Urinary bladder (tissue), 4 donors: ENCODE results near the gene IL31RA. TPM values are rescaled to one million over a fixed set of nuclear protein-coding genes. Genes with fewer than 3 reads are reported as not detected.
"Not testable (repeated sequence)": the region's sequence is repeated elsewhere in the genome, so short reads cannot be mapped to it uniquely, and the experiment has no call there.

Experiments
- DNase-seq: peaks from one replicate; pipeline ENCODE4 v3.0.0-alpha.2; 2015; ENCODE audit errors: extremely low spot score
- H3K27ac ChIP-seq: one replicate; pipeline ENCODE4 v1.5.1; 2013; ENCODE audit warnings: low read depth, mild to moderate bottlenecking, moderate library complexity
- H3K36me3 ChIP-seq: one replicate; pipeline ENCODE4 v1.6.1; 2013; ENCODE audit warnings: mild to moderate bottlenecking, moderate library complexity; ENCODE audit not compliant: insufficient read depth
- H3K4me1 ChIP-seq: one replicate; pipeline ENCODE4 v1.6.1; 2013; ENCODE audit warnings: mild to moderate bottlenecking, moderate library complexity; ENCODE audit not compliant: insufficient read depth
- H3K4me3 ChIP-seq: one replicate; pipeline ENCODE4 v1.5.1; 2013; ENCODE audit warnings: low read depth, low read length
- WGBS: extraction: QIAGEN DNeasy Blood & Tissue Kit; methylation state at CpG from one replicate; pipeline ENCODE4 v1.1.7; 2013; 5-methylcytosine and 5-hydroxymethylcytosine counted together
- polyA plus RNA-seq: library from polyadenylated mRNA; stranded (reverse); fragments of 200-250 nt; gene quantifications from one replicate; pipeline ENCODE4 v1.2.3, GENCODE V29; 2013
- total RNA-seq: library from RNA; depleted of rRNA; stranded (reverse); fragments of >200 nt; gene quantifications from one replicate; pipeline ENCODE4 v1.2.3, GENCODE V29; 2014
- donor health status: healthy with polysubstance abuse.
- donor health status: healthy.

IL31RA gene
- total and polyA plus RNA-seq, 2 donors, result 0.26 TPM; not detected in 1

- H3K4me1 ChIP-seq, result no peaks in the 10 kb centered on the region
Observed at GRCh38 chr5:55929020-55929799, 78.1 kb downstream of the IL31RA start.

GRCh38 chr5:55932700-55933099, 81.5 kb downstream of the IL31RA start:
- H3K36me3 ChIP-seq, result no peaks in the 10 kb centered on the region
- WGBS, result 87% methylated on average over 4 of the region's 4 CpGs
- H3K4me3 ChIP-seq, result no peak overlapping the region
- DNase-seq, result no peak
- no peaks in the 10 kb centered on the region for H3K4me1 ChIP-seq
- H3K27ac ChIP-seq, result no peak overlapping the region

More at GRCh38 chr5:55929020-55929799, 78.1 kb downstream of the IL31RA start:
- WGBS, result 90% methylated on average over 12 of the region's 12 CpGs
- DNase-seq, result no peak
- Histone ChIP-seq H3K4me3 (no peak overlapping the region), H3K36me3 (no peaks in the 10 kb centered on the region), H3K27ac (no peak overlapping the region)

GRCh38 chr5:55933377-55934114, 82.4 kb downstream of the IL31RA start:
- no peaks in the 10 kb centered on the region for H3K36me3 ChIP-seq
- H3K27ac ChIP-seq, result no peak overlapping the region
- DNase-seq, result no peak
- H3K4me3 ChIP-seq, result no peak overlapping the region
- H3K4me1 ChIP-seq, result no peaks in the 10 kb centered on the region
- 89% methylated on average over 14 of the region's 14 CpGs for WGBS

GRCh38 chr5:55934115-55934613, 83.0 kb downstream of the IL31RA start:
- Histone ChIP-seq H3K36me3 (no peaks in the 10 kb centered on the region), H3K4me1 (no peaks in the 10 kb centered on the region), H3K27ac (no peak overlapping the region), H3K4me3 (no peak overlapping the region)
- no peak for DNase-seq
- WGBS, result 85% methylated on average over 9 of the region's 9 CpGs

GRCh38 chr5:55934720-55935119, 83.6 kb downstream of the IL31RA start:
- WGBS, result 82% methylated on average over 2 of the region's 2 CpGs
- Histone ChIP-seq H3K27ac (no peak overlapping the region), H3K36me3 (no peaks in the 10 kb centered on the region), H3K4me3 (no peak overlapping the region), H3K4me1 (no peaks in the 10 kb centered on the region)
- no peak for DNase-seq

- no peak overlapping the region for H3K4me3 ChIP-seq
- WGBS, result 90% methylated on average over 6 of the region's 6 CpGs
- no peaks in the 10 kb centered on the region for H3K36me3 ChIP-seq
- H3K4me1 ChIP-seq, result no peaks in the 10 kb centered on the region
- no peak overlapping the region for H3K27ac ChIP-seq
- no peak for DNase-seq
Observed at GRCh38 chr5:55935371-55935770, 84.2 kb downstream of the IL31RA start.

- Histone ChIP-seq H3K4me1 (no peaks in the 10 kb centered on the region), H3K36me3 (no peaks in the 10 kb centered on the region), H3K27ac (no peak overlapping the region), H3K4me3 (no peak overlapping the region)
- DNase-seq, result peak; percentile 50
- WGBS, result 23% methylated on average over 3 of the region's 3 CpGs
Observed at GRCh38 chr5:55936100-55936693, 85.0 kb downstream of the IL31RA start.

- not testable (repeated sequence) for H3K4me1 ChIP-seq, H3K36me3 ChIP-seq, H3K4me3 ChIP-seq, DNase-seq, H3K27ac ChIP-seq
Observed at GRCh38 chr5:55937598-55937997, 86.4 kb downstream of the IL31RA start.

- not testable (repeated sequence) for H3K36me3 ChIP-seq, H3K27ac ChIP-seq, H3K4me3 ChIP-seq, H3K4me1 ChIP-seq, DNase-seq
- 91% methylated on average over 4 of the region's 4 CpGs for WGBS
Observed at GRCh38 chr5:55941154-55941553, 90.0 kb downstream of the IL31RA start.

- H3K36me3 ChIP-seq, result peaks cover 2% of the 10 kb centered on the region
- 93% methylated on average over 1 of the region's 1 CpG for WGBS
- H3K4me3 ChIP-seq, result no peak overlapping the region
- no peak for DNase-seq
- no peaks in the 10 kb centered on the region for H3K4me1 ChIP-seq
- no peak overlapping the region for H3K27ac ChIP-seq
Observed at GRCh38 chr5:55959208-55959607, 108.1 kb downstream of the IL31RA start.

GRCh38 chr5:55960779-55961178, 109.6 kb downstream of the IL31RA start:
- Histone ChIP-seq H3K36me3 (peaks cover 2% of the 10 kb centered on the region), H3K4me1 (no peaks in the 10 kb centered on the region), H3K27ac (no peak overlapping the region), H3K4me3 (no peak overlapping the region)
- WGBS, result 98% methylated on average over 7 of the region's 7 CpGs
- DNase-seq, result no peak

- WGBS, result 74% methylated on average over 6 of the region's 6 CpGs
- no peak for DNase-seq
- H3K4me3 ChIP-seq, result no peak overlapping the region
- H3K27ac ChIP-seq, result no peak overlapping the region
- H3K36me3 ChIP-seq, result no peaks in the 10 kb centered on the region
- no peaks in the 10 kb centered on the region for H3K4me1 ChIP-seq
Observed at GRCh38 chr5:55965525-55965924, 114.4 kb downstream of the IL31RA start.

- H3K4me1 ChIP-seq, result no peaks in the 10 kb centered on the region
- no peak overlapping the region for H3K4me3 ChIP-seq
- no peak for DNase-seq
- no peak overlapping the region for H3K27ac ChIP-seq
- no peaks in the 10 kb centered on the region for H3K36me3 ChIP-seq
Observed at GRCh38 chr5:55966284-55966683, 115.1 kb downstream of the IL31RA start.

- no peaks in the 10 kb centered on the region for H3K36me3 ChIP-seq
- DNase-seq, result no peak
- 24% methylated on average over 1 of the region's 1 CpG for WGBS
- no peak overlapping the region for H3K27ac ChIP-seq
- H3K4me1 ChIP-seq, result no peaks in the 10 kb centered on the region
- H3K4me3 ChIP-seq, result no peak overlapping the region
Observed at GRCh38 chr5:55969956-55970355, 118.8 kb downstream of the IL31RA start.
